SK-N-MC (cell line): Measurements from ENCODE around the gene PRKD1.

Source experiments
- DNase-seq: peaks from one replicate; pipeline ENCODE4 v3.0.0-alpha.2; 2011; ENCODE audit warnings: low read depth, low spot score
- H3K27ac ChIP-seq: fragments of 200-600 bp; sonication (generic); 2 replicates; pipeline ENCODE4 v1.5.1; 2016; ENCODE audit warnings: mixed run types
- H3K36me3 ChIP-seq: fragments of 200-600 bp; sonication (generic); 2 replicates; pipeline ENCODE4 v1.6.1; 2017; ENCODE audit warnings: antibody characterized with exemption, low read length, mixed read lengths; ENCODE audit not compliant: insufficient read depth
- H3K4me3 ChIP-seq: fragments of 200-600 bp; sonication (generic); 2 replicates; pipeline ENCODE4 v1.5.1; 2016
- H3K9ac ChIP-seq: fragments of 200-600 bp; sonication (generic); 2 replicates; pipeline ENCODE4 v1.8.0; 2017; ENCODE audit warnings: mixed run types, mixed read lengths; ENCODE audit not compliant: insufficient read length
- H3K9me3 ChIP-seq: fragments of 200-600 bp; sonication (generic); 2 replicates; pipeline ENCODE4 v1.6.1; 2017; ENCODE audit warnings: low read depth, mild to moderate bottlenecking, antibody characterized with exemption, low read length, moderate library complexity, mixed read lengths
- EZH2 ChIP-seq: fragments of 200-600 bp; sonication (generic); IDR thresholded peaks from one replicate; pipeline ENCODE4 v1.6.1; 2017; ENCODE audit warnings: antibody characterized with exemption
- FOXP2 ChIP-seq: optimal IDR thresholded peaks from 2 replicates; pipeline ENCODE3; 2011; ENCODE audit warnings: mild to moderate bottlenecking, moderate library complexity; ENCODE audit not compliant: insufficient read depth; ENCODE audit errors: extremely low read length, control extremely low read depth
- POLR2AphosphoS5 ChIP-seq: IDR thresholded peaks from 2 replicates; pipeline ENCODE4 v1.6.1; 2012; ENCODE audit warnings: mild to moderate bottlenecking, low read depth, low read length, borderline replicate concordance

PRKD1 gene

GRCh38 chr14:29804481-29805266 is 123.0 kb downstream of the PRKD1 start:
- TF ChIP-seq EZH2 (no peak), FOXP2 (no peak), POLR2AphosphoS5 (no peak)
- no peak for DNase-seq
- H3K4me3 ChIP-seq = no peak overlapping the region
- H3K36me3 ChIP-seq = no peaks in the 10 kb centered on the region
- H3K9ac ChIP-seq = no peak overlapping the region
- H3K27ac ChIP-seq = no peak overlapping the region
- H3K9me3 ChIP-seq = no peaks in the 10 kb centered on the region

GRCh38 chr14:29803045-29803444 is 124.6 kb downstream of the PRKD1 start:
- Histone ChIP-seq H3K36me3 (no peaks in the 10 kb centered on the region), H3K4me3 (no peak overlapping the region), H3K9me3 (no peaks in the 10 kb centered on the region), H3K27ac (no peak overlapping the region), H3K9ac (no peak overlapping the region)
- TF ChIP-seq EZH2 (no peak), FOXP2 (no peak), POLR2AphosphoS5 (no peak)
- no peak for DNase-seq

DNA sequence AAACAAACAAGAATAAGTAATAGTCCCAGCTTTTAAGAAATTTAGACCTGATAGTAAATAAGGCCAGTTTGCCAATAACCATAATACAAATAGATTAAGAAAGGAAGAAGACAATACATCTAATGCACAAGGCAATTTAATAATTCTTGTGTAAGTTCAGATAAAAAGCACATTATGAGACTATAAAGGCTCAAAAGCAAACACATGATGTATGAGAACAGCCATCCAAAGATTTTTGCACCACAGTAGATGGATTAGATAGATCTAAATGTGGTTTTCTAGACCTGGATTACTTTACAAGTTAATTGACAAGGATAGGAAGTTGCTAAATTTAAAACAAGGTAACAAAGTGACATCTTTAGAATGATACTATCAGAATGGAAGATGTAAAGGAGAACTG is 125.4 kb downstream of the PRKD1 start:
- H3K36me3 ChIP-seq = no peaks in the 10 kb centered on the region
- H3K9me3 ChIP-seq = no peaks in the 10 kb centered on the region
- H3K4me3 ChIP-seq = no peak overlapping the region
- no peak for TF ChIP-seq FOXP2
- no peak for TF ChIP-seq EZH2
- TF ChIP-seq POLR2AphosphoS5 = no peak
- DNase-seq = no peak
- no peak overlapping the region for H3K9ac ChIP-seq
- no peak overlapping the region for H3K27ac ChIP-seq

GRCh38 chr14:29800961-29801360 is 126.7 kb downstream of the PRKD1 start:
- no peak overlapping the region for H3K27ac ChIP-seq
- DNase-seq = no peak
- H3K4me3 ChIP-seq = no peak overlapping the region
- H3K9ac ChIP-seq = no peak overlapping the region
- TF ChIP-seq FOXP2 (no peak), POLR2AphosphoS5 (no peak), EZH2 (no peak)
- H3K9me3 ChIP-seq = no peaks in the 10 kb centered on the region
- no peaks in the 10 kb centered on the region for H3K36me3 ChIP-seq

GRCh38 chr14:29799464-29800095 is 128.1 kb downstream of the PRKD1 start:
- no peak for DNase-seq
- no peaks in the 10 kb centered on the region for H3K9me3 ChIP-seq
- H3K36me3 ChIP-seq = no peaks in the 10 kb centered on the region
- peak overlapping the region; percentile 46 for H3K4me3 ChIP-seq
- peak overlapping the region; percentile 4; the same call in 1 of the 2 replicates for H3K27ac ChIP-seq
- TF ChIP-seq FOXP2 (no peak), POLR2AphosphoS5 (no peak), EZH2 (no peak)
- H3K9ac ChIP-seq = no peak overlapping the region

GRCh38 chr14:29798811-29799210 is 128.8 kb downstream of the PRKD1 start:
- no peak for DNase-seq
- Histone ChIP-seq H3K27ac (0 out of 2 replicates have a peak overlapping the region, but pooled peaks have one; percentile 19), H3K9me3 (no peaks in the 10 kb centered on the region), H3K9ac (no peak overlapping the region), H3K4me3 (peak overlapping the region; percentile 13; the same call in 1 of the 2 replicates), H3K36me3 (no peaks in the 10 kb centered on the region)
- TF ChIP-seq FOXP2 (no peak), POLR2AphosphoS5 (no peak), EZH2 (no peak)

GRCh38 chr14:29798108-29798663 is 129.5 kb downstream of the PRKD1 start:
- H3K27ac ChIP-seq = no peak overlapping the region
- H3K9me3 ChIP-seq = no peaks in the 10 kb centered on the region
- TF ChIP-seq EZH2 (no peak), POLR2AphosphoS5 (no peak), FOXP2 (no peak)
- no peak for DNase-seq
- no peak overlapping the region for H3K9ac ChIP-seq
- no peaks in the 10 kb centered on the region for H3K36me3 ChIP-seq
- no peak overlapping the region for H3K4me3 ChIP-seq

DNA sequence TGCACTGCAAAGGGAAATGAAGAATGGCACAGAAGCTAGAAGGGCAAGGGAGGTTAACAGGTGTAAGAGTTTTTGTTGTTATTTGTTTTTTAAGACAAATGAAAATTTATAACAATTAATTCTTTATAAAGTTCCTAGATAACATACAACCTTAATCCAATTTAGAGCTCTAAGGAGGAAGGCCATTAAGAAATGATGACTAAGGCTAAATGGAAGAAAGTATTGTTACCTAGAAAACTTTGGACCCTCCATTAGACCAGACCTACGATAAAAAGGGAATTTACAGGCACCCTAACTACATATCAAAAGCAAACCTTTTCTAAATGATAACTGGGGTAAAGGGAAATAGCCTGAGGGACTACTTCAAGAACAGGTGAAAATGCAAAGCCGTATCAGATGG is 130.8 kb downstream of the PRKD1 start:
- Histone ChIP-seq H3K36me3 (no peaks in the 10 kb centered on the region), H3K4me3 (no peak overlapping the region), H3K9ac (no peak overlapping the region), H3K9me3 (no peaks in the 10 kb centered on the region), H3K27ac (no peak overlapping the region)
- no peak for DNase-seq
- TF ChIP-seq POLR2AphosphoS5 (no peak), FOXP2 (no peak), EZH2 (no peak)
